NCI-H2171 treated with DMSO at 0.1 percent for 48 hours (cell line): Measurements from ENCODE around the gene CFAP57.
"Not testable (repeated sequence)": the region's sequence is repeated elsewhere in the genome, so short reads cannot be mapped to it uniquely, and the experiment has no call there.

Source experiments
- DNase-seq: peaks from one replicate; lab custom pipeline; 2025; lab: John Stamatoyannopoulos, UW

Gene CFAP57

GRCh38 chr1:43171876-43172526 is at the start of gene CFAP57, which contains the start of gene EBNA1BP2:
TSS of gene CFAP57 (plus strand) at chr1:43172330. CDS start at chr1:43172754, 424 bp downstream.
TSS of gene EBNA1BP2 (minus strand) at chr1:43172290. CDS start at chr1:43172118, 172 bp downstream.
- DNase-seq: peak; percentile 85

GRCh38 chr1:43123031-43123430 is 49.1 kb upstream of the CFAP57 start:
- DNase-seq: no peak

- no peak for DNase-seq
Measured at GRCh38 chr1:43128816-43129215, 43.3 kb upstream of the CFAP57 start.

- peak; percentile 5 for DNase-seq
Measured at GRCh38 chr1:43129426-43129825, 42.7 kb upstream of the CFAP57 start.

GRCh38 chr1:43134068-43134467 is 38.1 kb upstream of the CFAP57 start:
- DNase-seq: no peak

GRCh38 chr1:43134640-43135039 is 37.5 kb upstream of the CFAP57 start:
- no peak for DNase-seq

GRCh38 chr1:43135857-43136781 is 36.0 kb upstream of the CFAP57 start:
- DNase-seq: no peak

- no peak for DNase-seq
Measured at GRCh38 chr1:43137445-43138052, 34.6 kb upstream of the CFAP57 start.

- DNase-seq: not testable (repeated sequence)
Measured at GRCh38 chr1:43139295-43139694, 32.8 kb upstream of the CFAP57 start.

- no peak for DNase-seq
Measured at GRCh38 chr1:43140010-43140409, 32.1 kb upstream of the CFAP57 start.

- DNase-seq: no peak
Measured at GRCh38 chr1:43140583-43140982, 31.5 kb upstream of the CFAP57 start.

GRCh38 chr1:43143441-43143888 is 28.7 kb upstream of the CFAP57 start:
- DNase-seq: no peak

GRCh38 chr1:43144237-43144636 is 27.9 kb upstream of the CFAP57 start:
- no peak for DNase-seq

GRCh38 chr1:43147625-43148327 is 24.4 kb upstream of the CFAP57 start:
- DNase-seq: peak; percentile 94

GRCh38 chr1:43149889-43150288 is 22.2 kb upstream of the CFAP57 start:
- DNase-seq: no peak

- DNase-seq: no peak
Measured at GRCh38 chr1:43152866-43153265, 19.3 kb upstream of the CFAP57 start.

GRCh38 chr1:43153443-43153842 is 18.7 kb upstream of the CFAP57 start:
- DNase-seq: no peak

- DNase-seq: no peak
Measured at GRCh38 chr1:43156026-43156425, 16.1 kb upstream of the CFAP57 start.

- DNase-seq: no peak
Measured at GRCh38 chr1:43165162-43165561, 7.0 kb upstream of the CFAP57 start.

GRCh38 chr1:43165765-43166164 is 6.4 kb upstream of the CFAP57 start:
- DNase-seq: no peak

- DNase-seq: no peak
Measured at GRCh38 chr1:43171312-43171875, 736 bp upstream of the CFAP57 start.
